Left lung (tissue), 10 donors: ENCODE results near the gene UNC80. TPM values are rescaled to one million over a fixed set of nuclear protein-coding genes. Genes with fewer than 3 reads are reported as not detected.

Experiments used
- ATAC-seq: fragments of 200-7000 bp; cut with Tn5 transposase; one replicate; pipeline ENCODE4 v1.9.1; 2020; ENCODE audit warnings: moderate library complexity
- DNase-seq, 4 donors: peaks; one replicate each; pipeline ENCODE4 v3.0.0-alpha.2; 2013 to 2020
- H3K27ac ChIP-seq, 2 donors: fragments of 200-600 bp; sonication (generic) in 1 of 2; one replicate each; pipeline versions ENCODE4 v1.5.0 to v1.8.0; 2020 to 2021
- H3K27me3 ChIP-seq, 2 donors: fragments of 200-600 bp; sonication (generic) in 1 of 2; one replicate each; pipeline versions ENCODE4 v1.5.0 to v1.8.0; 2020 to 2021
- H3K36me3 ChIP-seq, 2 donors: fragments of 200-600 bp; sonication (generic) in 1 of 2; one replicate each; pipeline versions ENCODE4 v1.5.0 to v1.8.0; 2020 to 2021
- H3K4me1 ChIP-seq, 2 donors: fragments of 200-600 bp; one replicate each; pipeline ENCODE4 v1.8.0; 2021
- H3K4me3 ChIP-seq, 2 donors: fragments of 200-600 bp; sonication (generic) in 1 of 2; one replicate each; pipeline versions ENCODE4 v1.5.0 to v1.8.0; 2020 to 2021; ENCODE audit warnings: mild to moderate bottlenecking in 1 of 2
- H3K9me3 ChIP-seq, 2 donors: fragments of 200-600 bp; sonication (generic) in 1 of 2; one replicate each; pipeline versions ENCODE4 v1.5.0 to v1.8.0; 2020 to 2021
- intact Hi-C, 2 donors: fragments of 100-400 bp; cut with DNase I; formaldehyde crosslinking; loops; one replicate each; pipeline versions ENCODE4 v1.11.2 to v1.14.2; 2022
- polyA plus RNA-seq, 6 donors: library from polyadenylated mRNA; unstranded; fragments of 120-200 nt; gene quantifications; one replicate each; pipeline ENCODE4 v1.2.1, GENCODE V29; 2013; ENCODE audit not compliant: insufficient read length in 6 of 6
- total RNA-seq, 2 donors: library from RNA; stranded (reverse); fragmentation: NEBNext Ultra II Directional; extraction: Animal tissue kit (Norgen Biotek cat#: 25700); gene quantifications; one replicate each; pipeline ENCODE4 v1.2.1, GENCODE V29; 2021
- TF ChIP-seq, protein P1 (sequence below), 2 donors: fragments of 200-600 bp; sonication (generic) in 1 of 2; IDR thresholded peaks; one replicate each; pipeline versions ENCODE4 v1.5.0 to v1.8.0; 2021; ENCODE audit warnings: antibody characterized with exemption in 2 of 2
- donor health status: DM: no; HTN: yes; CAD: no.
- donor health status: DM: no; HTN: no; CAD: no.

The UNC80 gene
- total and polyA plus RNA-seq, 8 donors: 0.06 to 1.8 (median 1.3) TPM; not detected in 1

DNA sequence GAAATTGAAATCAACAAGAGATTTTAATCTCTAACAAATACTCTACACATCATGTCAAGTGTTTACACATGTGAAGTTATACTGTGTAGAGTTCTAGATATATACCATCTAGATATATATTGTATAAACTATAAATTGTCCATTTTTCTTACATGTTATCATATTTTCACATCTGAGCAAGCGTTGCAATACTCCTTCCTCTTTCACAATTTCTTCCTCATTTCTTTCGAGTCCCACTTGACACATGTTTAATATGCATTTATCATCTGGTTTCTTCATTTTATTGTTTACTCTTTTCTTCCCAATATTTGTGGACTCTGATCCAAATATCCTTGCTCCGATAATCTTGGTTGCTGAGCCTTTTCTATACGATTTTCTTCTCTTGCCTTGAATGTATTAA is 50.2 kb downstream of the UNC80 start:
- TF ChIP-seq, protein P1, sequence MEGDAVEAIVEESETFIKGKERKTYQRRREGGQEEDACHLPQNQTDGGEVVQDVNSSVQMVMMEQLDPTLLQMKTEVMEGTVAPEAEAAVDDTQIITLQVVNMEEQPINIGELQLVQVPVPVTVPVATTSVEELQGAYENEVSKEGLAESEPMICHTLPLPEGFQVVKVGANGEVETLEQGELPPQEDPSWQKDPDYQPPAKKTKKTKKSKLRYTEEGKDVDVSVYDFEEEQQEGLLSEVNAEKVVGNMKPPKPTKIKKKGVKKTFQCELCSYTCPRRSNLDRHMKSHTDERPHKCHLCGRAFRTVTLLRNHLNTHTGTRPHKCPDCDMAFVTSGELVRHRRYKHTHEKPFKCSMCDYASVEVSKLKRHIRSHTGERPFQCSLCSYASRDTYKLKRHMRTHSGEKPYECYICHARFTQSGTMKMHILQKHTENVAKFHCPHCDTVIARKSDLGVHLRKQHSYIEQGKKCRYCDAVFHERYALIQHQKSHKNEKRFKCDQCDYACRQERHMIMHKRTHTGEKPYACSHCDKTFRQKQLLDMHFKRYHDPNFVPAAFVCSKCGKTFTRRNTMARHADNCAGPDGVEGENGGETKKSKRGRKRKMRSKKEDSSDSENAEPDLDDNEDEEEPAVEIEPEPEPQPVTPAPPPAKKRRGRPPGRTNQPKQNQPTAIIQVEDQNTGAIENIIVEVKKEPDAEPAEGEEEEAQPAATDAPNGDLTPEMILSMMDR (IDR thresholded peaks at IDR 0.05): no peak
- intact Hi-C loops: no loop called here
- Histone ChIP-seq H3K36me3 (no peaks in the 10 kb centered on the region), H3K4me1 (no peaks in the 10 kb centered on the region), H3K4me3 (no peak overlapping the region), H3K27me3 (no peaks in the 10 kb centered on the region), H3K27ac (no peak overlapping the region), H3K9me3 (no peaks in the 10 kb centered on the region)
- no peak for DNase-seq
- ATAC-seq: no peak

DNA sequence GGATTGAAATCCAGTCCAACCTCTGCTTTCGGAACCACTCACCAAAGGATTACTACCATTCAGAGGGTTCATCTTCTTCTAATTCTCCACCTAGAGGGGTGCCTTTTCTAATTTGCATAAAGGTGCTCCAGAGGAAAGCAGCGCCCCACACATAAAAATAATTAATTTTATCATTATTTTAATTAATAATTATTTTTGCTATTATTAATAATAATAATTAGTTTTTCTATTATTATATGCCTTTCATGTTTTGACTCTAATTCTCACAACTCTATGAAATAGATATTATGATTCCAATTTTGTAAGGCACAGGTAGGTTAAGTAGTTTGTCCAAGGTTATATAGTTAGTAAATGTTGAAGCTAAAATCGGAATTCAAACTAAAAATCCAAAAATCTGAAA is 51.9 kb downstream of the UNC80 start:
- H3K4me3 ChIP-seq: no peak overlapping the region
- no peak for ATAC-seq
- no peak for DNase-seq
- intact Hi-C loops: no loop called here
- no peaks in the 10 kb centered on the region for H3K27me3 ChIP-seq
- H3K36me3 ChIP-seq: no peaks in the 10 kb centered on the region
- no peaks in the 10 kb centered on the region for H3K9me3 ChIP-seq
- TF ChIP-seq, protein P1 (IDR thresholded peaks at IDR 0.05): no peak
- no peak overlapping the region for H3K27ac ChIP-seq
- H3K4me1 ChIP-seq: no peaks in the 10 kb centered on the region

DNA sequence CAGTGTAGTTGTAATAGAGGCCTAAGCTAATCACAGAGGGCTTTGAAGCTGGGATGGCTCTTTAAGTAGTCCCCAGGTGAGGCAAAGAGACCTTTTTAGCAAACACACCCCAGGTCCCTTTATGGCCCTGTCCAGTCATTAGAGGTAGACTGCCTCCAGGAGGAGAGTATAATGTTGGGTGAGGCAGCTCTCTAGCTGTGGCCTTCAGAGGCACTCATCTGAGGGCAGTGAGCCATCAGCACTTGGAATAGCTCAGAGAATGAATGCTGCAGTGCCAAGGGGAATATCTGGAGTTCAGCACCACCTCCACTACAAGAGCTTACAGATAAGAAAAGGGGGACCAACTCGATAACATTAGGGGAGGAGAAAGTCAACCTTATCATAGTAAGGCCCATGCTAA is 52.8 kb downstream of the UNC80 start:
- Histone ChIP-seq H3K4me1 (no peaks in the 10 kb centered on the region), H3K9me3 (no peaks in the 10 kb centered on the region), H3K27ac (no peak overlapping the region), H3K4me3 (no peak overlapping the region), H3K36me3 (no peaks in the 10 kb centered on the region), H3K27me3 (no peaks in the 10 kb centered on the region)
- TF ChIP-seq, protein P1 (IDR thresholded peaks at IDR 0.05): no peak
- intact Hi-C loops: no loop called here
- no peak for ATAC-seq
- no peak for DNase-seq

DNA sequence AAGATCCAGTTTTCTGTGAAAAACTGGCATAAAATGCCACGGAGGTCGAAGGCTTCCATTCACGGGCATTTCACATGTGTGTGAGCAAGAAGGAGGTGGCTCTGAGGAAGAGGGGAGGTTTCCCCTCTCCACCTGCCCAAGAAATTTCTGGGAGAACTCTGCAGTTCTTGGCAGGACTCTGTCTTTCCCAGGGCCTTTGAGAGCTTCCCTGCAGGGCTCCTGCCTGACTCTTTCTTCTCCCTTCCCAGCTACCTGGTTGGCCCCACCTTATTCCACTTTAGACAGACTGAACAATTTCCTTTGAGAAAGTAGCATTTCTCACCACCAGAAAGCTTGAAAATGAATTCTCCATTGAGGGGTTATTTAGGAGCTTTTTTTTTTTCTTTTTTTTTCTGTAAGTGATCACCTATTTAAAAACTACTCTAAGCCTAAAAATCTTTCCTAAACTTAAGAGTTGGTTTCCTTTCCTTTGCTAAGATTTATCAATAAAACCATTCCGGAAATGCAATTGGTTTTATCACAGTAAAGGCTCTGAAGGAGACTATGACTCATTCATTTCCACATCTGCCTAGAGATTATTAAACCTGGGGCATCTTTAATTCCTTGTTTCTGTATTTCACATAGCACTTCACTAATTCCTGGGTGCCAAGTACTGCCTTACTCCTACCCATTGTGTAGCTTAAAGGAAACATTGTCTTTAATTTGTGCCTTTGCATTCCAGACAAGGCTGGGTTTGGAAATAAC is 59.3 kb downstream of the UNC80 start:
- intact Hi-C loops: no loop called here
- TF ChIP-seq, protein P1 (IDR thresholded peaks at IDR 0.05): no peak
- DNase-seq (no peak), ATAC-seq (no peak)
- Histone ChIP-seq H3K9me3 (no peaks in the 10 kb centered on the region), H3K4me3 (no peak overlapping the region), H3K27ac (no peak overlapping the region), H3K27me3 (no peaks in the 10 kb centered on the region), H3K36me3 (no peaks in the 10 kb centered on the region), H3K4me1 (no peaks in the 10 kb centered on the region)

DNA sequence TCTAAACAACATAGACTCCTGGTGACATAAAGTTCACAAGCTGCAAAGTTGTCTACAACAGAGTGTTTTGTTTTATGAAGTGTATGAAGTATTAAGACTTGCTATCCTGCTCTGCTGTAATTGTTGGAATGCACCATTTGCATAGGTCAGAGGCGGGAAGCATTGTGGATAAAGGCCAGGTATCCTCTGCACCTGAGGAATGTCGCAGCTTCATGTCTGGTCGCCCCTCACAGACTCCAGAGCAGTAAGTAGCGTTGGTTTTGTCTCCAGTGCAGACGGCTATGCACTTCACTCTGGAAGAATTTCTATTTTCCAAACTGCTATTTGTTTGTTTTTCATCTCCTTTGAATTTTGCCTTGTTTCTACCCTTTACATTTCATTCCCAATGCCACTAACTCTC is 63.1 kb downstream of the UNC80 start:
- intact Hi-C loops: no loop called here
- no peak for ATAC-seq
- H3K9me3 ChIP-seq: no peaks in the 10 kb centered on the region
- no peak for DNase-seq
- H3K4me3 ChIP-seq: no peak overlapping the region
- TF ChIP-seq, protein P1 (IDR thresholded peaks at IDR 0.05): no peak
- no peaks in the 10 kb centered on the region for H3K36me3 ChIP-seq
- no peak overlapping the region for H3K27ac ChIP-seq
- no peaks in the 10 kb centered on the region for H3K4me1 ChIP-seq
- H3K27me3 ChIP-seq: no peaks in the 10 kb centered on the region
